SK-N-SH (cell line): Measurements from ENCODE around the gene NAA20. TPM values are rescaled to one million over a fixed set of nuclear protein-coding genes. Genes with fewer than 3 reads are reported as not detected.

Source experiments
- CTCF ChIA-PET: fragments of 300-600, 350-600 bp; formaldehyde crosslinking; extraction: SDS; loops from one replicate; lab custom pipeline; 2021; lab: Yijun Ruan, JAX
- POLR2A ChIA-PET: fragments of 350-600 bp; sonication (Branson Sonifier 250); formaldehyde crosslinking; extraction: SDS; loops from one replicate; lab custom pipeline; 2020; ENCODE audit warnings: antibody characterized with exemption, inconsistent platforms; lab: Yijun Ruan, JAX
- DNase-seq: peaks from one replicate; pipeline ENCODE4 v3.0.0; 2012
- H2AFZ ChIP-seq: fragments of 200-600 bp; sonication (generic); 2 replicates; pipeline ENCODE4 v1.8.1; 2016; ENCODE audit warnings: antibody characterized with exemption, mild to moderate bottlenecking, low read depth
- H3F3A ChIP-seq: fragments of 200-600 bp; sonication (generic); replicated peaks from 2 replicates; pipeline ENCODE3; 2016; ENCODE audit warnings: antibody characterized with exemption, mild to moderate bottlenecking; ENCODE audit not compliant: insufficient read depth
- H3K27ac ChIP-seq, 2 experiments: fragments of 200-500 bp in 1 of 2; fragments of 200-600 bp in 1 of 2; sonication (Bioruptor generic) in 1 of 2; sonication (generic), shearing (Covaris generic) in 1 of 2; 2 replicates each; pipeline versions ENCODE4 v1.5.1 to v1.6.1; 2014 to 2016; ENCODE audit warnings: low read depth in 2 of 2, inconsistent platforms in 1 of 2, low read length in 1 of 2, mild to moderate bottlenecking in 1 of 2, mixed read lengths in 1 of 2
- H3K27me3 ChIP-seq: fragments of 200-600 bp; sonication (generic), shearing (Covaris generic); 2 replicates; pipeline ENCODE4 v1.6.1; 2016; ENCODE audit warnings: mixed run types; ENCODE audit not compliant: insufficient read depth
- H3K36me3 ChIP-seq, 2 experiments: fragments of 200-500 bp in 1 of 2; fragments of 200-600 bp in 1 of 2; sonication (Bioruptor generic) in 1 of 2; sonication (generic) in 1 of 2; replicated peaks in 1 of 2; 2 replicates each; pipeline versions ENCODE3 to v1.5.1; 2014 to 2016; ENCODE audit warnings: low read length in 1 of 2, mild to moderate bottlenecking in 1 of 2; ENCODE audit not compliant: insufficient read depth in 2 of 2, control insufficient read depth in 1 of 2
- H3K4me1 ChIP-seq, 2 experiments: fragments of 200-500 bp in 1 of 2; fragments of 200-600 bp in 1 of 2; sonication (Bioruptor generic) in 1 of 2; sonication (generic), shearing (Covaris generic) in 1 of 2; 2 replicates each; pipeline versions ENCODE4 v1.5.1 to v1.6.1; 2014 to 2016; ENCODE audit warnings: low read depth in 1 of 2, low read length in 1 of 2, mixed run types in 1 of 2; ENCODE audit not compliant: insufficient read depth in 2 of 2, control insufficient read depth in 1 of 2
- H3K4me2 ChIP-seq: fragments of 200-600 bp; sonication (generic), shearing (Covaris generic); 2 replicates; pipeline ENCODE4 v1.6.1; 2017; ENCODE audit warnings: mixed run types
- H3K4me3 ChIP-seq, 2 experiments: fragments of 200-500 bp in 1 of 2; fragments of 200-600 bp in 1 of 2; sonication (Bioruptor generic) in 1 of 2; sonication (generic), shearing (Covaris generic) in 1 of 2; 2 replicates each; pipeline versions ENCODE4 v1.5.1 to v1.8.1; 2014 to 2016; ENCODE audit warnings: low read depth in 2 of 2, inconsistent platforms in 1 of 2, low read length in 1 of 2, mild to moderate bottlenecking in 1 of 2, mixed read lengths in 1 of 2, moderate library complexity in 1 of 2
- H3K79me2 ChIP-seq: fragments of 200-600 bp; sonication (generic); 2 replicates; pipeline ENCODE4 v1.8.1; 2017; ENCODE audit warnings: mild to moderate bottlenecking; ENCODE audit not compliant: insufficient read depth
- H3K9ac ChIP-seq: fragments of 200-600 bp; sonication (generic); 2 replicates; pipeline ENCODE4 v1.6.1; 2017; ENCODE audit warnings: mixed run types
- H3K9me2 ChIP-seq: fragments of 200-600 bp; sonication (generic); 2 replicates; pipeline ENCODE4 v1.6.1; 2017; ENCODE audit warnings: mixed run types
- H3K9me3 ChIP-seq: fragments of 200-600 bp; sonication (generic); 2 replicates; pipeline ENCODE4 v1.6.1; 2017; ENCODE audit warnings: mixed run types, mild to moderate bottlenecking, moderate library complexity
- H4K20me1 ChIP-seq: fragments of 200-600 bp; sonication (generic); 2 replicates; pipeline ENCODE4 v1.6.1; 2017; ENCODE audit warnings: mild to moderate bottlenecking, mixed run types; ENCODE audit not compliant: insufficient read depth
- CHD2 ChIP-seq: fragments of 150-350 bp; IDR thresholded peaks from 2 replicates; pipeline ENCODE4 v1.6.1; 2018; ENCODE audit warnings: low read length; ENCODE audit not compliant: partially characterized antibody
- ELF1 ChIP-seq: IDR thresholded peaks from 2 replicates; pipeline ENCODE4 v1.4.0; 2012
- EZH2phosphoT487 ChIP-seq: fragments of 200-600 bp; sonication (generic); IDR thresholded peaks from 2 replicates; pipeline ENCODE4 v1.6.1; 2017; ENCODE audit warnings: low read depth, mixed run types, mild to moderate bottlenecking, antibody characterized with exemption, moderate library complexity, borderline replicate concordance
- GABPA ChIP-seq: IDR thresholded peaks from 2 replicates; pipeline ENCODE4 v1.4.0; 2012; ENCODE audit warnings: low read depth, mild to moderate bottlenecking
- GATA2 ChIP-seq: sonication (generic); formaldehyde crosslinking; IDR thresholded peaks from 2 replicates; pipeline ENCODE4 v1.5.0; 2020; ENCODE audit warnings: mild to moderate bottlenecking, missing genetic modification reagents
- MAX ChIP-seq: IDR thresholded peaks from 2 replicates; pipeline ENCODE4 v1.4.0; 2012; ENCODE audit warnings: low read depth
- MXI1 ChIP-seq: IDR thresholded peaks from 2 replicates; pipeline ENCODE4 v1.6.1; 2012; ENCODE audit warnings: mild to moderate bottlenecking, low read depth, low read length, improper control_type of control experiment
- NRF1 ChIP-seq: IDR thresholded peaks from 2 replicates; pipeline ENCODE4 v1.6.1; 2012; ENCODE audit warnings: low read depth, mild to moderate bottlenecking, low read length
- PBX3 ChIP-seq: IDR thresholded peaks from 2 replicates; pipeline ENCODE4; 2012
- POLR2AphosphoS5 ChIP-seq: IDR thresholded peaks from 2 replicates; pipeline ENCODE4 v1.6.1; 2012; ENCODE audit warnings: low read depth, low read length
- RAD21 ChIP-seq: IDR thresholded peaks from 2 replicates; pipeline ENCODE4 v1.6.1; 2012; ENCODE audit warnings: mild to moderate bottlenecking, low read length
- RXRA ChIP-seq: IDR thresholded peaks from 2 replicates; pipeline ENCODE4 v1.4.0; 2012; ENCODE audit warnings: low read depth, mild to moderate bottlenecking, borderline replicate concordance
- SIN3A ChIP-seq: IDR thresholded peaks from 2 replicates; pipeline ENCODE4 v1.6.1; 2012; ENCODE audit warnings: low read depth, mild to moderate bottlenecking, low read length, moderate library complexity, borderline replicate concordance
- SMC3 ChIP-seq: IDR thresholded peaks from 2 replicates; pipeline ENCODE4 v1.6.1; 2012; ENCODE audit warnings: low read depth, low read length, improper control_type of control experiment
- TAF1 ChIP-seq: IDR thresholded peaks from 2 replicates; pipeline ENCODE4 v1.6.1; 2012; ENCODE audit warnings: low read depth, mild to moderate bottlenecking, low read length, moderate library complexity, borderline replicate concordance
- YY1 ChIP-seq: IDR thresholded peaks from 2 replicates; pipeline ENCODE4 v1.4.0; 2012; ENCODE audit warnings: low read depth, mild to moderate bottlenecking
- ZBTB33 ChIP-seq: IDR thresholded peaks from 2 replicates; pipeline ENCODE4 v1.4.0; 2012; ENCODE audit warnings: low read depth, borderline replicate concordance
- WGBS: methylation state at CpG from one replicate; pipeline ENCODE4 v1.1.6; 2017; ENCODE audit warnings: low lambda C conversion rate; 5-methylcytosine and 5-hydroxymethylcytosine counted together
- polyA plus RNA-seq, 3 experiments: library from polyadenylated mRNA; depleted of rRNA; stranded (reverse); fragments of >200 nt; gene quantifications; 2 replicates each; pipeline ENCODE4 v1.2.3, GENCODE V29; 2012

Gene NAA20
- polyA plus RNA-seq, 1 of the 3 experiments (the other 2 are of a cell fraction), result 85.0 TPM

- Histone ChIP-seq H4K20me1 (no peaks in the 10 kb centered on the region), H3K4me2 (peak within 1 kb of the TSS; percentile 91), H3K4me1 (peaks cover 3% of the 10 kb centered on the region in 2 experiments; a peak in 2 of 4 replicates), H2AFZ (peak within 1 kb of the TSS; percentile 98), H3K27ac (peak within 1 kb of the TSS; percentile 84 to 88), H3K27me3 (no peaks in the 10 kb centered on the region), H3F3A (peaks cover 6% of the 10 kb centered on the region), H3K9ac (peak within 1 kb of the TSS; percentile 94), H3K9me2 (no peaks in the 10 kb centered on the region), H3K4me3 (peak within 1 kb of the TSS; percentile 90 to 100), H3K9me3 (no peaks in the 10 kb centered on the region), H3K79me2 (peaks cover 25% of the 10 kb centered on the region), H3K36me3 (peaks cover 34 to 37% of the 10 kb centered on the region in 2 experiments)
- POLR2A ChIA-PET, result interaction anchor here (1.2 to 2.0 kb wide), 3 partner anchors 12 to 1586 kb away, joined by 3 to 11 read pairs (median 10); partner anchors contain the start of genes DZANK1, NAA20 and POLR3F
- CTCF ChIA-PET, result interaction anchor here (1.3 to 2.5 kb wide), 4 partner anchors 10 to 181 kb away, joined by 4 to 12 read pairs (median 7); partner anchors contain the start of gene NAA20
- no peak for TF ChIP-seq SMC3
- 0 out of 2 replicates have a peak, but pooled peaks have one; percentile 18 for TF ChIP-seq YY1
- TF ChIP-seq EZH2phosphoT487, result no peak
- peak; percentile 58; the same call in 1 of the 2 replicates for TF ChIP-seq POLR2AphosphoS5
- peak; percentile 90 for TF ChIP-seq CHD2
- peak; percentile 95 for TF ChIP-seq GABPA
- no peak for TF ChIP-seq RAD21
- TF ChIP-seq TAF1, result peak; percentile 40; the same call in 1 of the 2 replicates
- peak; percentile 16; the same call in 1 of the 2 replicates for TF ChIP-seq NRF1
- TF ChIP-seq RXRA, result no peak
- peak; percentile 60; the same call in 1 of the 2 replicates for TF ChIP-seq SIN3A
- peak; percentile 67; the same call in 1 of the 2 replicates for TF ChIP-seq ZBTB33
- TF ChIP-seq GATA2 (CRISPR knock-in tag), result no peak
- TF ChIP-seq MXI1, result peak; percentile 99
- peak; percentile 87 for TF ChIP-seq MAX
- TF ChIP-seq PBX3, result no peak
- TF ChIP-seq ELF1, result peak; percentile 83
- DNase-seq, result peak; percentile 93
- 1% methylated on average over 64 of the region's 67 CpGs for WGBS
These were observed 35.2 kb downstream of the NAA20 start, which contains the start of the genes CFAP61 and CRNKL1 for GRCh38 chr20:20052074-20052970. CFAP61 (plus strand) TSS chr20:20052532; CDS start chr20:20056654, 4,122 bp downstream. CRNKL1 (minus strand) TSS chr20:20052466; CDS start chr20:20052342, 124 bp downstream.
